Esophagus (tissue), 2 donors: ENCODE results near the gene EIF4E3. TPM values are rescaled to one million over a fixed set of nuclear protein-coding genes. Genes with fewer than 3 reads are reported as not detected.
A peak's percentile ranks its signal among the peaks of the same experiment; 100 is the strongest.

ENCODE experiments used
- H3K27ac ChIP-seq, 2 donors: one replicate each; pipeline ENCODE4 v1.5.1; 2013; ENCODE audit warnings: low read depth in 2 of 2, mild to moderate bottlenecking in 2 of 2, inconsistent platforms in 1 of 2, low read length in 1 of 2, moderate library complexity in 1 of 2
- H3K27me3 ChIP-seq, 2 donors: one replicate each; pipeline ENCODE4 v1.6.1; 2013; ENCODE audit warnings: low read length in 2 of 2, control low read depth in 1 of 2, mild to moderate bottlenecking in 1 of 2; ENCODE audit not compliant: insufficient read depth in 2 of 2, control insufficient read depth in 1 of 2
- H3K36me3 ChIP-seq, 2 donors: one replicate each; pipeline ENCODE4 v1.6.1; 2013; ENCODE audit warnings: low read length in 1 of 2; ENCODE audit not compliant: control insufficient read depth in 2 of 2, insufficient read depth in 2 of 2
- H3K4me1 ChIP-seq, 2 donors: one replicate each; pipeline ENCODE4 v1.6.1; 2013; ENCODE audit warnings: low read length in 1 of 2; ENCODE audit not compliant: control insufficient read depth in 2 of 2, insufficient read depth in 2 of 2
- H3K4me3 ChIP-seq, 2 donors: one replicate each; pipeline ENCODE4 v1.5.1; 2013; ENCODE audit warnings: low read length in 2 of 2, mild to moderate bottlenecking in 2 of 2, low read depth in 1 of 2, moderate library complexity in 1 of 2
- H3K9me3 ChIP-seq, 2 donors: one replicate each; pipeline ENCODE4 v1.6.1; 2013; ENCODE audit warnings: mild to moderate bottlenecking in 2 of 2, low read depth in 1 of 2, low read length in 1 of 2, moderate library complexity in 1 of 2; ENCODE audit not compliant: control insufficient read depth in 2 of 2, insufficient read depth in 1 of 2
- WGBS, 2 donors: extraction: QIAGEN DNeasy Blood & Tissue Kit; methylation state at CpG; one replicate each; pipeline ENCODE4 v1.1.7; 2013; 5-methylcytosine and 5-hydroxymethylcytosine counted together
- polyA plus RNA-seq, 2 donors: library from polyadenylated mRNA; stranded (reverse); fragments of 200-250 nt; gene quantifications; one replicate each; pipeline ENCODE4 v1.2.3, GENCODE V29; 2013
- donor health status: healthy with polysubstance abuse.
- donor health status: Bipolar disorder and iron deficiency.

EIF4E3 gene
- polyA plus RNA-seq, 2 donors = 5.2 to 6.7 TPM

DNA sequence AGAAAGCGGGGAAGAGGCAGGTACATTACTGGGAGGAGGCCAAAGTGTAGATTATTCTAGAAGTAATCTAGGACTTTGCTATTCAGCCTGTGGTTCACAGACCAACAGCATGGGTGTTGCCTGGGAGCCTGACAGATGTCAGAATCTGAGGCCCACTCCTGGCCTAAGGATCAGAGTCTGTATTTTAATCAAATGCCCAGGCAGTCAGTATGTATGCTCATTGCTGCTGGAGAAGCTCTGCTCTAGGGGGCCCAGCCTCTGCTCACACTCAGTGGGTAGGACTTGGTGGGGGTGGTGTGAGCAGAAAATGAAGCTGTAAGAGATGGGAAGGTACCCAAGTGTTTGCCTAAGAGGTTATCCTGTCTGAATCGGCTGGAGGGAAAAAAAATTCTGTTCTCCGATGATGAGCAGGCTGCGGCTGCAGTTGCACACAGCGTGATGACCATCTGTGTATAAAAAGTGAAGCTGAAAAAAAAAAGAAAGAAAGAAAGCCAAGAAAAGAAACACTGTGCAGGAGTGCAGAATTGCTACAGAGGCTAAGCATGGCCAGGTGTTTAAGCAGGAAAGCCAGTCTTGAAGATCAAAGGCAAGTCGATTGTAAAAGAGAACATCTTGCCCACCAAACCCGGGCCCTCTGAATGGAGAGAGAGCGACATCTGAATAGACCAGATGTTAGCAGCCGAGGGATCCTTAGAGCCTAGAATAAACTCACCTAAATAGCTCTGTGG is 65.2 kb downstream of the EIF4E3 start:
- no peaks in the 10 kb centered on the region for H3K27me3 ChIP-seq
- H3K4me1 ChIP-seq = peaks cover 0 to 3% of the 10 kb centered on the region in 2 donors
- no peaks in the 10 kb centered on the region for H3K36me3 ChIP-seq
- no peak overlapping the region for H3K4me3 ChIP-seq
- H3K9me3 ChIP-seq = no peaks in the 10 kb centered on the region
- H3K27ac ChIP-seq = peak overlapping the region in 1 of 2 donors; percentile 70
- WGBS, 2 donors = 60 to 72% methylated on average over 9 of the region's 9 CpGs

DNA sequence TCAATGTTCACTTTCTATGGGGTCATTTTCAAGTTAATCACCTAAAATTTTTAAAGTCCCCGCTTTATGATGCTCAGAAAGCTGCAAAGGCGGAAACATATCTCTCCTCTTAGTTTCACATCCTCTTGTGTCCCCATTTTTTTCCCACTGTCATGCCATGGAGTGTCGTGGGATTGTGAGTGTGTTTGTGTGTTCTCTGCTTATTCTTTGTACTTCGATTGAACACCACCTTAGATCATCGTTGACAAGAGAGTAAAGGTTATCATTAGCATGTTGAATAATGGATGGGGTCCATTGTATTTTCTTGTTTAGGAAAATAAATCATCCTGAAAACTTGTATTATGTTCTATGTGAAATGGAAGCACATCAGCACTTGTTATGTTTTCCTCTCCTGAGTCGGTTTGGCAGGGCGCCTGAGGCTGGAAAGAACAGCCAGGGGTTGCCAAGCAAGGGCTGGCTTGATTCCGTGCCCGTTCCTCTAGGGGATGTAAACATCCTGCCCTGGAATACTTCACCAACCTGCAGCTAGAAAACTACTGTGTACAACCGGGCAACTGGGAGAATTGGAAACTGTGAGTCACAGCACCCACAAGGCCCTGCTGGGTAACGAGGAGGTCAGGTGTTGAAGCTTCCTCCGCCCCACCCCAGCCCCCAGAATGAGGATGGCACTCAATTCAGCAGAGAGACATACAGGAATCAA is 67.2 kb downstream of the EIF4E3 start:
- H3K4me1 ChIP-seq = peaks cover 0 to 3% of the 10 kb centered on the region in 2 donors
- no peak overlapping the region for H3K4me3 ChIP-seq
- peak overlapping the region; percentile 37 to 73 for H3K27ac ChIP-seq
- H3K9me3 ChIP-seq = no peaks in the 10 kb centered on the region
- H3K36me3 ChIP-seq = no peaks in the 10 kb centered on the region
- H3K27me3 ChIP-seq = no peaks in the 10 kb centered on the region
- WGBS, 2 donors = 33 to 41% methylated on average over 12 of the region's 12 CpGs

DNA sequence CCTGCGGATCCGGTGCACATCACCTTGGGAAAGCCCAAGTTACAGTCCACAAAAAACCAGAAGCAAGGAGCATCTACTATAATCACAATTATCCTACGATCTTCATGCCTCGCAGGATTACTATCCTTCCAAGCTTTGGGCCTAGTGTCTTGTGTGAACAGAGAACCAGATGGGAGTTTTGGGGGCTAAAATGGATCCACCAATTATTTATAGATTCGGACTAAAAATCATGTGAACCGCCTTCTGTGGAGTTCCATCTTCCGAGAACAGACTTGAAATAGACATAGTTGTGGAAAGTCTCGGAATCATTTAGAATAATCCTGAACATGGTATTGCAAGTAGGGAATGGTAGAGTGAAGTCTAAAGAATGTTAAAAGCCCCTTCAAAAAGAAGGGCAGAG is 70.1 kb downstream of the EIF4E3 start:
- Histone ChIP-seq H3K27ac (no peak overlapping the region), H3K4me1 (no peaks in the 10 kb centered on the region), H3K4me3 (no peak overlapping the region), H3K36me3 (no peaks in the 10 kb centered on the region), H3K9me3 (no peaks in the 10 kb centered on the region), H3K27me3 (no peaks in the 10 kb centered on the region)
- WGBS, 2 donors = 95 to 96% methylated on average over 8 of the region's 8 CpGs

DNA sequence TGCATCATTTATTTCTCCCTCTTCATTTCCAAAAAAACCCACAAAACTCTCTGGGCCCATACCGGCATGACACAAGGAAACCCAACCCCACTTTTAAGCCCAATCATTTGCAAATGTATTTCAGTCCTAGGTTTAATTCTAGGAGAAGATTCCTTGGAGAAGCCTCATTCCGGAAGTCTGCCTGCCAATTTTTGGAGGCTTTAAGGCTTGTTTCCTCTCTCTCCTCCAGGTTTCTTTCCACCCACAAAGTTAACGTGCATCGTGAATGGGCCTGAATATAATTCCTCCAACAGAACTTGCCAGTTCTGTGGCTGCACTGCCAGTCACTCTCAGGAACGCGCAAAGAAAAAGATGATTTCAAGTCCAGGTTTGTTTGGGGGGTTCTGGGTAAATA is 71.8 kb downstream of the EIF4E3 start:
- H3K27ac ChIP-seq = no peak overlapping the region
- H3K27me3 ChIP-seq = no peaks in the 10 kb centered on the region
- 70 to 81% methylated on average over 6 of the region's 6 CpGs for WGBS, 2 donors
- no peaks in the 10 kb centered on the region for H3K36me3 ChIP-seq
- H3K4me1 ChIP-seq = no peaks in the 10 kb centered on the region
- no peak overlapping the region for H3K4me3 ChIP-seq
- H3K9me3 ChIP-seq = no peaks in the 10 kb centered on the region

DNA sequence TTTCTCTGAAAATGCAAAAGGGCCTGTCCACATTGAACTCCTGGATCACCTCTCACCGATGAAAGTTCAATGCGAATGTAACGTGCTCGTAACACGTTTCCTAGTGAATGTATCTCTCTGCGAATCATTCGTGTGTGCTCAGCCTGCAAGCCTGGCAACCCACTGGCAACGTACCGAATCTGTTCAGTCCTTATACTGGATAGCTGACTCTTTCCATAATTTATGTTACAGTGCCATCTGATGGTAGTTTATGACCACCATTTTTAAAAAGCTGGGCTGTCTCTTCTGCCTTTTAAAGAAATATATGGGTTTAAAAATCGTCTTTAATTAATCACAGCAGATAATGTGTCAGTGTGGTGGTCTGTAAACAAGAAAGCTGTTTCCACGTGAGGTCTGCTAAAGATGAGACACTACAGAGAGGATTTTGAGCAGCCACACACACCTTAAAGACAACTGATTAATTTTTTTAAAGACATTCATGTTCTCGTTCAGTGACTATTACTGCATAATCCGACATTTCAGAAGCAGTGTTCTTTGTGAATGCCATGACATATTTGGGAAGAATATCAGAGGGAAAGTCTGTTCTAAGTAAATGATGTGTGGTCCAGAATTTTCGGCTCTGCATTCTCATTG is 72.3 kb downstream of the EIF4E3 start:
- no peaks in the 10 kb centered on the region for H3K36me3 ChIP-seq
- H3K27me3 ChIP-seq = no peaks in the 10 kb centered on the region
- H3K4me1 ChIP-seq = no peaks in the 10 kb centered on the region
- no peak overlapping the region for H3K27ac ChIP-seq
- no peaks in the 10 kb centered on the region for H3K9me3 ChIP-seq
- H3K4me3 ChIP-seq = no peak overlapping the region
- WGBS, 2 donors = 17 to 25% methylated on average over 14 of the region's 14 CpGs

DNA sequence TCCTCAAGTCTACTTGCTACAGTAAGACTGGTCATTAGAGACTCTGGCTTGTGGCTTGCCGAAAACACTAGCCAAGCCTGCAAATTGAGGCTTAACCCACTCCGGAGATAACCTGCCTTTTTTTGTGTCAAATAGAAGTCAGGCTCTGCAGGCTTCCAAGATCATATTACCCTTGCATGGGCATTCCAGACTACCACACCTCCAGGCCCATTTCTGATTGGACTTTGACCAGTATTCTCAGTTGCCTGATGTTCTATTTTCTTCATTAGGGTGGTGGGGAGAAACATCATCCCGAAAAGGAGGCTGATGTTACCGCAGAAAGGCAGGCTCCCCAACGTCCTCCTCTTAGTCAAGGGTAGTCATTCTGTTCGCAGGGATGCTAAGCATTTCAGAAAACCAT is 73.6 kb downstream of the EIF4E3 start:
- H3K9me3 ChIP-seq = no peaks in the 10 kb centered on the region
- no peak overlapping the region for H3K4me3 ChIP-seq
- no peaks in the 10 kb centered on the region for H3K36me3 ChIP-seq
- no peak overlapping the region for H3K27ac ChIP-seq
- 80 to 87% methylated on average over 6 of the region's 6 CpGs for WGBS, 2 donors
- H3K4me1 ChIP-seq = no peaks in the 10 kb centered on the region
- no peaks in the 10 kb centered on the region for H3K27me3 ChIP-seq

DNA sequence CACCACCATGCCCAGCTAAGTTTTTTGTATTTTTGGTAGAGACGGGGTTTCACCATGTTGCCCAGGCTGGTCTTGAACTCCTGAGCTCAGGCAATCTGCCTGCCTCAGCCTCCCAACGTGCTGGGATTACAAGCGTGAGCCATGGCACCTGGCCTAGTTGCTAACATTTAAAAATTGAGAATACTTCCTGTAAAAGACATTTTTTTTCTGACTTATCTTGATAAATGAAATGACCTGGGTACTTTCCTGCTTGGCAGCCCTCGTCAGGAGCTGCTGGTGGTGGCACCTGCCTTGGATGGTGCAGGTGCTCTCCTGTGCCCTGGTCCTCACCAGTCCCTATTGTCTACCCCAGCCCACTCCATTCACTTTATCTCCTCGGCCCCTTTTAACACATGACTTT is 74.8 kb downstream of the EIF4E3 start:
- WGBS, 2 donors = 60 to 83% methylated on average over 5 of the region's 5 CpGs
- H3K36me3 ChIP-seq = no peaks in the 10 kb centered on the region
- H3K27me3 ChIP-seq = no peaks in the 10 kb centered on the region
- H3K27ac ChIP-seq = no peak overlapping the region
- no peak overlapping the region for H3K4me3 ChIP-seq
- no peaks in the 10 kb centered on the region for H3K9me3 ChIP-seq
- no peaks in the 10 kb centered on the region for H3K4me1 ChIP-seq

DNA sequence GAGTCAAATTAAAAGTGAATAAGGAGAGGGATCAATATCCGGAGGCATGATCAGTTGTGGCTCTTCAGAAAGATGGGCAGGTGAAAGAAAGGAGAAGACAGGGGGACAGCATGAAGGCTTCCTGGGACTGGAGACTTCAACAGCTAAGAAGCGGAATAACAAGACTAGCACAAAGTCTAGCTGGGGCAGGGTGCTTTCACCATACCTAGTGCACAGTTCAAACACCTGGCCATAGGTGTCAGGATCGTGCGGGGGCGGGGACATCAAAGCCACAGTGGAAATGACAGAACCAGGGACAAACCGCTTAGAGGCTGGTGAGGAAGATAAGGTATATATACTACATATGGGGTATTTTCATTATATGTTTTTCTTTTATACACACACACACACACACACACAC is 75.4 kb downstream of the EIF4E3 start:
- no peaks in the 10 kb centered on the region for H3K9me3 ChIP-seq
- no peak overlapping the region for H3K4me3 ChIP-seq
- H3K4me1 ChIP-seq = no peaks in the 10 kb centered on the region
- H3K27ac ChIP-seq = no peak overlapping the region
- WGBS, 2 donors = 79 to 84% methylated on average over 6 of the region's 6 CpGs
- no peaks in the 10 kb centered on the region for H3K27me3 ChIP-seq
- no peaks in the 10 kb centered on the region for H3K36me3 ChIP-seq

DNA sequence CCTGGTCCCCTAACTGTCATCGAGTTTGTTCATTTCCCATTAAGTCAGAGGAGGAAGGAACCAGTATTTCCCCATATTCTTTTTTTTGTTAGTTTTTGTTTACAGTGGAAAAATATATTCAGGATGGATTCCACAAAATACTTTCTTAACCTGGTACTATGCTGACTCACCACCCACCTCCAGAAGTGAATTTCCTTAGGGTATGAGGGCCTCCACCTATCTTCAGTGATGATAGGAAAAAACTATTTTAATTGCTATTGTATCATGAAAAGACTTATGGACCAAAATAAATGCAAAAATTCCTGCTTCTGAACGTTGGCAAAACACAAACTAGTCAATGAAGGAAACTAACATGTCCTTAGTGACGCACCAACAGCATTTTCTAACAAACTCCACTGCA is 77.5 kb downstream of the EIF4E3 start:
- Histone ChIP-seq H3K27me3 (no peaks in the 10 kb centered on the region), H3K27ac (no peak overlapping the region), H3K4me1 (no peaks in the 10 kb centered on the region), H3K4me3 (no peak overlapping the region), H3K36me3 (no peaks in the 10 kb centered on the region), H3K9me3 (no peaks in the 10 kb centered on the region)
- WGBS, 2 donors = 48 to 54% methylated on average over 3 of the region's 3 CpGs
